GM21786 (cell line): ENCODE results near the gene CD84.
"Not testable (repeated sequence)": the region's sequence is repeated elsewhere in the genome, so short reads cannot be mapped to it uniquely, and the experiment has no call there.

Experiments used
- ATAC-seq: cut with Tn5 transposase; IDR thresholded peaks from one replicate; pipeline ENCODE4 v1.9.1; 2021; ENCODE audit not compliant: unreplicated experiment

The CD84 gene

DNA sequence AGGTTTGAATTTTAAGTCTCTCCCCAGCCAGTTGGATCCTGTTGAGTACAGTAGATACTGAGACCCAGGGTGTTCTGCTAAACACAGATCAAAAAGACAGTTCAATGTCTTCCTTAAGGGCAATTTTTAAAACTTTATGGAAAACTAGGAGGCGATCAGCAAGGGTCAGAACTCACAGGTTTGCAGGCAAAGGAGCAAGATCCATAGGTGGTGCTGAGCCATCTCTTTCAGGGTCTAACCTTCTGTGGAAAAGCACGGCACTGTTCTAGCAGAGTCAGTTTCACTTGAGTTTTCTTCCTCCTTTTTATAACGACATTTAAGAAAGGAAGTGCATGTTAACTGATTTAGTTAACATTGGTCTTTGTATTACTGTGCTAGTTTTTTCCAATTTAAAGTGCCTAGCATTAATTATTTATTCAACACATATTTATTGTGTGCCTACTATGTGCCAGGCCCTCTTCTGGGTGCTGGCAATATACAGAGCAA lies at the start of gene CD84:
Gene CD84, minus strand, starts transcription at position 281 of the 486 bp plus-strand sequence. Its CDS starts 59 bp downstream, at position 222.
- no peak for ATAC-seq

- ATAC-seq = no peak
Observed at GRCh38 chr1:160628799-160629263, 49.5 kb upstream of the CD84 start.

GRCh38 chr1:160627677-160628289 lies 48.5 kb upstream of the CD84 start:
- not testable (repeated sequence) for ATAC-seq

- ATAC-seq = peak; percentile 36
Observed at GRCh38 chr1:160626509-160627342, 47.4 kb upstream of the CD84 start.

GRCh38 chr1:160625725-160626498 lies 46.6 kb upstream of the CD84 start:
- no peak for ATAC-seq

- no peak for ATAC-seq
Observed at GRCh38 chr1:160625321-160625720, 46.0 kb upstream of the CD84 start.

GRCh38 chr1:160624464-160624863 lies 45.2 kb upstream of the CD84 start:
- ATAC-seq = peak; percentile 14

- no peak for ATAC-seq
Observed at GRCh38 chr1:160623862-160624261, 44.6 kb upstream of the CD84 start.

GRCh38 chr1:160623227-160623633 lies 43.9 kb upstream of the CD84 start:
- ATAC-seq = no peak

- ATAC-seq = no peak
Observed at GRCh38 chr1:160622501-160623226, 43.4 kb upstream of the CD84 start.

GRCh38 chr1:160621633-160622413 lies 42.5 kb upstream of the CD84 start:
- ATAC-seq = no peak

GRCh38 chr1:160620942-160621632 lies 41.8 kb upstream of the CD84 start:
- no peak for ATAC-seq

DNA sequence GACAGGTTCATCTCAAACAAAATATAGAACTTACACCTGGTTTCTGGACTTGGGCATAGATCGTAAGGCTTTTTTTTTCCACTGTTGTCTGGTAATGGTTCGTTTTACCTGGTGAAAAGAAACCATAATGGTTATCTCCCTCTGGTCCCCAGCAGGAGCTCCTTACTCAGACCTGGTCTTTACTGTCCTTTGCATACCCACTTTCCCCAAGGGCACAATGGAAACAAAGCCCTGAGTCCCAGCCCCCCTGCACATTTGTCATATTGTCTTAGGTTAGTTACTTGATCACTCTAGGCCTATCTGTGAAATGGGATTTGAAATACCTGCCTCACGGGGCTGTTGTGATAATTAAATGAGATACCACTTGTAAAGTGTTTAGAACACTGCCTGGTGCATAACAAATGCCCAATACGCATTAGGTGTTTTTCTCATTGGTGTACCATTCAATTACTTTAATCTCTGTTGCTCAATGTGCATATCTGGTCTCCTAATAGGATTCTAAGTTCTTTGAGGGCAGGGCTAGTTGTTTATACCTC lies 40.5 kb upstream of the CD84 start:
- no peak for ATAC-seq

GRCh38 chr1:160618763-160619274 lies 39.5 kb upstream of the CD84 start:
- no peak for ATAC-seq

DNA sequence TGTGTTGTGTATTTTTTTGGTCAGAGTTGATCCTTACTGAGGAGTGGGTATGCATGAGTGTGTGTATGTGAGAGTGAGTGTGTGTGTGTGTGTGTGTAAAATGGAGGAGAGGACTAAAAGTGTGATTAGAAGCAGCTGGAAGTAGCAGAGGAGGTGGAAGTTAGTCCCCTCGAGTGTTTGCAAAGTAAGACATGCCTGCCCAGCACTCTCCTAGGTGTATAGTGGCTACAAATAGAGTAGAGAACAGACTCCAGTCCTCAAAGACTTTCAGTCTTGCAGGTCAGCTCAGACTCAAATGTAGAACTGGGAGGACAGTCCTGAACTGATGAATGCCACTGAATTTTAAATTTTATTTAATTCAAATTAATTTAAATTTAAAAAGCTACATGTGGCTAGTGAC lies 39.0 kb upstream of the CD84 start:
- no peak for ATAC-seq

DNA sequence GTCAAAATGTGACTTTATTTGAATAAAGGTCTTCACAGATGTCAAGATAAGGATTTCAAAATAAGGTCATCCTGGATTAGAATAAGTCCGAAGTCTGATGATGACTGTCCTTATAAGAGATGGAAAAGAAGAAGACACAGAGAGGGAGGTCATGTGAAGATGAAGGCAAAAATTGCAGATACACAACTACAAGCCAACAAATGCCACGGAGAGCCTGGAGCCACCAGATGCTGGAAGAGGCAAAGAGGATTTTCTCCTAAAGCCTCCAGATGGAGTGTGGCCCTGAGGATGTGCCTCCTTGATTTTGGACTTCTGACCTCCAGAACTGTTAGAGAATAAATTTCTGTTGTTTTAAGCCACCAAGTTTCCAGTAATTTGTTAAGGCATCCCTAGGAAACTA lies 36.4 kb upstream of the CD84 start:
- no peak for ATAC-seq

GRCh38 chr1:160614410-160614809 lies 35.1 kb upstream of the CD84 start:
- no peak for ATAC-seq

DNA sequence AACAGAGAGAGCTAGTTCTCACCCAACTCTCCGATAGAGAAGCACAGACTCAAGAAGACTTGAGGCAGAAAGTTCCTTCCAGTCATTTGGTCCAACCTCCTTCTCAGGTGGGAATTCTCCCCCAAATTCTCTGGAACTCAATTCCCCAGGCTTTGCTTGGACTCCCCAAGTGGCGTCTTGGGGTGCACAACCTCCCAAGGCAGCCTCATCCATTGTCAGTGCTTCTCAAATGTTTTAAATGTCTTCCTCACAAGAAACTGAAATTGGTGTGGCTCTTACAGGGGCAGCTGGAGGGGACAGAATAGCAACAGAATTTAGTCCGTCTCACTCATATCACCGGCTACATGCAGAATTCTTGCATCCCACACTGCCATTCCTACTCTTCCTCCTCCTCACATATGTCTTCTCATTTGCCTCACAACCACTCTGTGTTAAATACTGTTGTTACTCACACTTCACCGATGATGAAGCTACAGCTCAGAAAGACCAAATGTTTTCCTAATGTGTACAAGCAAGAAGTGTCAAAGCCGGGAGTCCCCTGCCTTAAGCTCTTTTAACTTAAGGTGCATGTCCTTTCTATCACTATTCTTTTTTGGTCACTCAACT lies 33.4 kb upstream of the CD84 start:
- ATAC-seq = no peak
